GM19395 (cell line): ENCODE results near the gene SMIM24.

Experiments used
- ATAC-seq: cut with Tn5 transposase; IDR thresholded peaks from one replicate; pipeline ENCODE4 v1.9.1; 2021; ENCODE audit warnings: mild to moderate bottlenecking, moderate library complexity; ENCODE audit not compliant: unreplicated experiment

SMIM24 gene

DNA sequence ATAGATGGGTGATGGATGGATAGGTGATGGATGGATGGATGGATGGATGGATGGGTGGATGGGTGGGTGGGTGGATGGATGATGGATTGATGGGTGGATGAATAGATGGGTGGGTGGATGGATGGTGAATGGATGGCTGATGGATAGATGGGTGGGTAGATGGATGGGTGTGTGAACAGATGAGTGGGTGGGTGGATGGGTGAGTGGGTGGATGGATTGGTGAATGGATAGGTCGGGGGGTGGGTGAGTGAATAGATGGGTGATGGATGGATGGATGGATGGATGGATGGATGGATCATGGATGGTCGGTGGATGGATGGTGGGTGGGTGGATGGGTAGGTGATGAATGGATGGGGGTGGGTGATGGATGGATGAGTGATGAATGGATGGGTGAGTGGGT is 3.5 kb downstream of the SMIM24 start:
- no peak for ATAC-seq

DNA sequence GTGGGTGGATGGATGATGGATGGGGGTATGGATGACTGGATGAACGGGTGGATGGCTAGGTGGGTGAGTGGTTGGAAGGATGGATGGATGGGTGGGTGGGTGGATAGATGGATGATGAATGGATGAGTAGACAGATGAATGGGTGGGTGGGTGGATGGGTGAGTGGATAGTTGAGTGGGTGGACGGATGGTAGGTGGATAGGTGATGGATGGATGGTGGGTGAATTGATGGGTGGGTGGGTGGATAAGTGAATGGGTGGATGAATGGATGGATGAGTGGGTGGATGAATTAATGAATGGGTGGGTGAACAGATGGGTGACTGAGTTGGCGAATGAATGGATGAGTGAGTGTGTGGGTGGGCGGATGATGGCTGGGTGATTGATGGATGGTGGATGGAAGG is 4.9 kb downstream of the SMIM24 start:
- no peak for ATAC-seq

DNA sequence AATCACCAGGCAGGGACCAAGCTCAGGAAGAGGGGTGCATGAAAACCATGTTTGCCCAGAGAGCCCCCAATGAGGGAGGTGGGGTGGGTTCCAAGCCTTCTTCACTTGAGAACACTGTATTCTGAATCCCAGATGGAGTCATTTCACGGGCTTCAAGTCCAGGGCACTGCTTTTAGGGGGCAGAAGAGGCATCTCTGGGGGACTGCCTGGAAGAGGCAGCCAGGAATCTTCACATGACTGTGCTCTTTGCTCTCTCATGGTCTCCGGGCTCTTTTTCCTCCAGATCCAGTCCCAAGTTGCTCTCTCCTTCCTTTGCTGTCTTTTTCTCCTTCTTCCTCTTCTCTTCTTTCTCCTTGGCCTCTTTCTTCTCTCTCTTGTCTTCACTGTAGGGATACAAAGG is 5.7 kb downstream of the SMIM24 start:
- no peak for ATAC-seq

DNA sequence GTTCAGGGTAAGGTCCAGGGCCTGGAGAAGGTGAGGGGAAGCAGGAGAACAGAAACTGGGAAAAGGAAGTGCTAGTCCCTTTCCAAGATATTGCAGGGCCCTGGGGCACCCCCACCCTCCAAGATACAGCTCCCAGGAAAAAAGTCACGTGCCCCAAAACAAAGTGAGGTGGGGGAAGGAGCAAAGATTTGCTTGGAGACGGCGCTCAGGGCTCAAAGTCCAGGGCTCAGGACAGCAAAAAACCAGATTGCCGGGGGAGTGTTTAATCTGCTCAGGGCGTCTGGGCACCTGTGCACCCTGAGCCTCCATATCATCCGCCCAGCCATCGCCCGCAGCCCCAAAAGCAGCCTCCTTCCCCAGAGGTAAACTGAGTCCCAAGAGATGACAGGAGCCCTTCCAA is 6.3 kb downstream of the SMIM24 start:
- ATAC-seq: no peak

DNA sequence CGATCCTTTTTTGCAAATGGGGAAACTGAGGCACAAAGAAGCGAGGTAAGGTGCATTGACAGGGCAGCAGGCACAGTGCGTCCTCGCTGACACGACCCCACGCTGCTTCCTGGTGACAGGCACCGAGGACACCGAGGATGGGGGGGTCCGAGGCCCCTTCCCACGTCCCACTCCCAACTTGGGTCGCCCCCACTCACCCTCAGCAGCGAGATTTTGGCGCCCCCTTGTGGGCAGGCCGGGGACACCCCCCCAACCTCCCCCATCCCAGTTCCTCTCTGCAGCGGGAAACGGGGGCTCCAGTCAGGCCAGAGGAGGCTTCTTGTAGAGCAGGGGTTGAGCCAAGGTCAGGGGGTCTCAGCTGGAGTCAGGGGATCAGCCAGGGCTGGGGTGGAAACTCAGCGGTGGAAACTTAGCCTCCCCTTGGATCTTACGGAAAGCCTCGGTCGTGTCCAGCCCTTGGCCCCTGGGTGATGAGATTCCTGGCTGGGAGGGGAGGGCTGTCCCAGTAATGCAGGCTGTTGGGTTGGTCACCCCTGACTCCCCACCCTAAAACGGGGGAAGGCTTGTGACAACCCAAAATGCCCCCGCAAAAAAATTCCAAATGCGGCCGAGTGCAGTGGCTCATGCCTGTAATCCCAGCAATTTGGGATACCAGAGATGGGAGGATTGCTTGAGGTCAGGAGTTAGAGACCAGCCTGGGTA is 8.2 kb downstream of the SMIM24 start:
- no peak for ATAC-seq

DNA sequence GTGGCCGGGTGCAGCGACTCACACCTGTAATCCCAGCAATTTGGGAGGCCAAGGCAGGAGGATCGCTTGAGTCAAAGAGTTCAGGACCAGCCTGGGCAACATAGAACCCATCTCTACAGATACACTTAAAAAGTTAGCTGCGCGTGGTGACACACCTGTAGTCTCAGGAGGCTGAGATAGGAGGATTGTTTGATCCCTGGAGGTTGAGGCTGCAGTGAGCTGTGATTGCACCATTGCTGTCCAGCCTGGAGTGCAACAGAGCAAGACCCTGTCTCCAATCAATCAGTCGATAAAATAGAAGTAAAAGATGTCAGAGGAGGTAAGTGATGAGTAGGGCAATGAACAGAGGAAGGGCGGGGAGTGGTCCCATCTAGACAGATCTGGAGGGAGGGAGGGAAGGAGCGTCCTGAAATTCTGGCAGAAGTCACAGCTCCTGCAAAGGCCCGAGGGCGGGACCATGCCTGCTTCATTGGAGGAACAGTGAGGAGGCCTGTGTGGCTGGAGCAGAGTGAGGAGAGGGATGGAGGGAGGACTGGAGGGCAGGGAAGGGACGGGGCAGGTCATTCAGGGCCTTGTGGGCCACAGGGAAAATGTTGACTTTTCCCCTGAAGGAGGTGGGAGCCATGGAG is 9.7 kb downstream of the SMIM24 start:
- no peak for ATAC-seq

DNA sequence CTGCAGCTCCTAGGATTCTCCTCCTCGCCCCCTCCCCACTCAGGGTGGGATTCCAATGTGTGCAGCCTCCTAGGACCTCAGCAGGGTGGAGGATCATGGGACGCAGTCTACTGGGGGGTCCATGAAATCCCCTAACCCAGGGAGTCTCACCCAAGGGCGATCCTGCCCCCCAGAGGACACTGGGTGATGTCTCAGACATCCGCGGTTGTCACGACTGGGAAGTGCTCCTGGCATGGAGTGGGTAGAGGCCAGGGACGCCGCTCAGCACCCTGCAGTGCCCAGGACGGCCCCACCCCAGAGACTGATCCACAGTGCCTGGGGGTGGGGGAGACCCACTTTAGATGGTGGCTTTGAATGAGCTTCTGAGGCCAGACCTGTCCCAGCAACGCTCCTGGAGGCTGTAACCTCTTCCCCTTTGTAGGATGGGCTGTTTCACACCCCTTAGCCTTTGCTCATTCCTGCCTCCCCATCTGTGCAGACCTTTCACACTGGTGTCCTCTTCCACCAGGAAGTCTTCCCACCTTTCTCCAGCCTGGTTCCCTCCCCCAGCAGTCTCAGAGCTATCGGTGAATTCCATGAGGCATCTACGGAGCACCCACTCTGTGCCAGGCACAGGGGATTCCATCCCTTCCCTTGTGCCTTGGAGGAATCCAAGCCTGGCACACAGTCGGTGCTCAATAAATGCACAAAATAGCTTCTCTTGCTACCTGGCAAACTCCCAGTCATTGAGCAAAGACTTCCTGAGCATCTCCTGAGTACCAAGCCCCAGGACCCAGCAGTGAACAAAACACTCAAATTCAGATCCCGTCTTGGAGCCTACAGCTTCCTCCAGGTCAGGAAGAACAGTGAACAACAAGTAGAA is 10.5 kb downstream of the SMIM24 start:
- ATAC-seq: no peak

DNA sequence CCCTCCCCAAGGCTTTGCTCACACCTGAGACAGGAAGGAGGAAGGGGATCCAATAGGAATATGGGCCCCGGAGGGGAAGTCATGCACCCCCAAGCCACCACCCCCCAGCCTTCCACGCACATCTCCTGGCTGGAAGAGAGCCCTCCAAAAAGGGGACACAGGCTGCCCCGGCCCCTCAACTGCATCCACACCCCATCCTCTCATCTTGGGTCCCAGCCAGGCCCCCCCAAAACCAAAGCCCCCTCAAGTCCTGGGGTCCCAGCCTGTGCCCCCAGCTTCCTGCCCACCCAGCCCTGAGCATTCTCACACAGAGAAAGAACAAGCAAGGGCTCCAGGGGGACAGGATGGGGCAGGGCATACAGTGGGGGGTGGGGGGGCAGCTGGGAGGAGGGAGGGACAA is 12.1 kb downstream of the SMIM24 start:
- ATAC-seq: no peak

DNA sequence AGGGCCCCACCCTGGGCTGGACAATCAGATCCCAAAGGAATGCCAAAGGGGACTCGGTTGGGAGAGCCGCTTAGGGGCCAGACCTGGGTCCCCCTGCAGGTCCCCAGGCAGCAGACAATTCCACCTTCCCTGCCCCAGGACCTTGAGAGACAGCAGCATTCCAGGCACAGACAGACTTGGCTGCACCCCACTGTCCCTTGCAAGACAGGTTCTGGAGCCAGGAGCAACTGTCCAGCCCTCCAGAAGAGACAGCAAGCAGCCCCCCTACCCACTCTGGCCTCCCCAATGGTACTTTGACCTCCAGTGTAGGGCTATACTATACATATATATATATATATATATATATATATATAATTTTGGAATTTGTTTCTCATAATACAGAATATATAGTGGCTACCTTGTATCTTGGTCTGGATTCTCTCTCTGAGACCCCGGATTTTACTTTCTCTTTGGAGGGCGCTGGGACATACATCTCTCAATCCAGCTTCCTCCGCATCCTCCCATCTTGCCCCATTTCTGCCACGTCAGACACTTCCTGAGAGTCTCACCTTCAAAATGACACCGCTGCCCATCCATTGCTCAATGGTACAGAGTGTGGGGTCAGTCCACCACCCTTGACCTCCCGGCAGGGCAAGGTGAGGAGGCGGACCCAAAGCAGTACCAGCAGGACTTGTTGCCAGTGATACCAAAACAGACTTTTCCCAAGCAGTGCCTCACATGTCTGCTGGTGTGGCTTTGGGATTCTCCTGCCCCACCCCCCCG is 12.7 kb downstream of the SMIM24 start:
- ATAC-seq: no peak

DNA sequence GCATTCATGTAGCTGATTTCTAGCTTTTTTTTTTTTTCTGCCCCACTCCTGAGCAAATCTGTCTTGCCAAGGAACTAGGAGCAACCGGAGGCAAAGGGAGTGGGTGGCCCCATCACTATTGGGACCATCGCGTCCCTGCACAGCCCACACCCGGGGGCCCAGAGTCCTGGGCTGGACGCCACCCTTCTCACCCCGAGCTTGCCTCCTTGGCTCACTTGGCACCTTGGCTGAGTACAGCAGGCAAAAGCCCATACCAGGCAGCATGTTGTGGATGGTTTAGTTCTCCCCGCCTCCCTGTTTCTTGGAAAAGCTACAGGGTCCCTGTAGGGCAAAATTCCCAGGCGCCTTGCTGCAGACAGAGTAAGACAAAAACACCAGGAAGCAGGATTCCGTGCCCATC is 13.7 kb downstream of the SMIM24 start:
- no peak for ATAC-seq

DNA sequence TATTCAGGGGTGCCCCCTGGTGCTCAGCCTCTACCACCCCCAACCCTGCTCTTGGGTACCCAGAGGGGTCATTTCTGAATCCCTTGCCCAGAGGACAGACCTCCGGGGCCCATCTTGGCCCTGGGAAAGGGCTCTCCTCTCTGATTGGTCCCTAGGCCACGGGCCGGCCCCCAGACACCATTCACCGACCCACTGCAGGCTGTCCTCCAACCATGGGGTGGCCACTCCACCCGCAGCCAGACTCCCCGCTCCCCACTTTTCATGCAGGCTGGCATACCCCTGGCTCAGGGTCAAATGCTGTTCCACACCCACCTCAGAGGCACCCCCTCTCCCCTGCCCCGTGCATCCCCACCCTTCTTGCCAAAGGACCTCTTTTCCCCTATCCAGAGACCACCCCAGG is 14.8 kb downstream of the SMIM24 start:
- no peak for ATAC-seq

DNA sequence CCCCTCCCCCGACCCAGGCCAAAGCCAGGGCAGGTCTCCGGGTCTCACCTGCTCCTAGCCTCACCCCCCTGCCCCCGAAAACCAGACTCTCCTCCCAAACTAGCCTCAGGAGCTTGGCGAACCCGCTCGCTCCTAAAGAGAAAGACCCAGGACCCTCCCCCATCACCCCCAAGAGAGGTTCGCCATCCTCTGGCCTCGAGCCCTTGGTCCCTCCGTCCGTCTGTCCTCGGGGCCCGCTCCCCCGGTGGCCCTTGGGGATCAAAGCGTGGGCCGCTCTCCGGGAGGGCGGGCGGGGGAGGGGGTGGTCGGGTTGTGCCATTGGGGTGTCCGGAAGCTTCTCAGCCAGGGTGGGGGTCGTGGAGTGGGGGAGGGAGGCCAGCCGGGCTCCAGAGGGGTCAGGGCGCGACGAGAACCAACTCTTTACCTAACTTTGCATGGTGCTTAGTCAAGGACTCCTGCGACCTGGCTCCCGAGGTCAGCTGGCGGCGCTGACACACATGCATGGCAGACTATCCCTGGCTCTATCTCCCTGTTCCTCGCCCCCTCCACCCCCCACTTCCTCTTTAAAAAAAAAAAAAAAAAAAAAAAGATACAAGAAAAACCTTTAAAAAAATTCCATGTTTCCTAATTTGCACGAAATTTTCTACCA is 15.6 kb downstream of the SMIM24 start:
- ATAC-seq: no peak

DNA sequence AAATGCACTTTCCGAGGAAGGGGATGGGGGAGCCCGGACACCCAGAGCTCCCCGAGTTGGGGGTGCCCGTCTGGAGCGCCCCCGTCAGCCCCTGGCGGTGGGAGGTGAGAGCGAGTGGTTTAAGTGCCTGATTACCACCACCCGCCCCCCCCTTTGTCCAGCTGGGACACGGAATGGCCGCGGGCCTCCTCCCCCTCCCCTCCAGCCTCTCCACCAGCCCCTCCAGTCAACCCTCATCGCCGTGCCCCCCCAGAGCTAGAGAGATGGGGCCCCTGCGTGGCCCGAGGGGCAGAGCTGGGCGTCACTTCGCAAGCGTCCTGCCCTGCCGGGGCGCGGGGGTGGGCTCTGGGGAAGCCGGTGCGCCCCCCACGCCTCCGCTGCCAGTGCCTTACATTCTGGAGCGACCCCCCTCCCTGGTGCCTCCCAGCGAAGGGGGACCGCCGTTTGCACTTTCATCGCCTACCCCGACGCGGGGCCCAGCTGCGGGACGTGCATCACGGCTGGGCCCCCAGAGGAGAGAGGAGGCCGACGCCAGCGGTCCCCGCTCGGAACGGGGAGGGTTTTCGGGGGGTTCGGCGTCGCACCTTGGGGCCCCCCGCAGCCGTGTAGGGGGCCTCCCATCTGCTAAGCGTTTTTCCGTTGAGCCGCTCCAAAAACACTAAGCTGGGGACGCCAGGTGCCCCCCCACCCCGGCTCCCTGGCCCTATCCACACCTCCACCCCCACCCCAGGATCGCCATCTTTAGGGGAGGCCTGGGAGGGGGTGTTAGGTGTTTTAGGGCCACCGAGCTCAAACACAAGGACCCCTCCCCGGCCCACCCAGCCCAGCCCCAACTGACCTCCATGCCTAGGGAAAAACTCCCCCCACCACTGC is 16.4 kb downstream of the SMIM24 start:
- no peak for ATAC-seq

DNA sequence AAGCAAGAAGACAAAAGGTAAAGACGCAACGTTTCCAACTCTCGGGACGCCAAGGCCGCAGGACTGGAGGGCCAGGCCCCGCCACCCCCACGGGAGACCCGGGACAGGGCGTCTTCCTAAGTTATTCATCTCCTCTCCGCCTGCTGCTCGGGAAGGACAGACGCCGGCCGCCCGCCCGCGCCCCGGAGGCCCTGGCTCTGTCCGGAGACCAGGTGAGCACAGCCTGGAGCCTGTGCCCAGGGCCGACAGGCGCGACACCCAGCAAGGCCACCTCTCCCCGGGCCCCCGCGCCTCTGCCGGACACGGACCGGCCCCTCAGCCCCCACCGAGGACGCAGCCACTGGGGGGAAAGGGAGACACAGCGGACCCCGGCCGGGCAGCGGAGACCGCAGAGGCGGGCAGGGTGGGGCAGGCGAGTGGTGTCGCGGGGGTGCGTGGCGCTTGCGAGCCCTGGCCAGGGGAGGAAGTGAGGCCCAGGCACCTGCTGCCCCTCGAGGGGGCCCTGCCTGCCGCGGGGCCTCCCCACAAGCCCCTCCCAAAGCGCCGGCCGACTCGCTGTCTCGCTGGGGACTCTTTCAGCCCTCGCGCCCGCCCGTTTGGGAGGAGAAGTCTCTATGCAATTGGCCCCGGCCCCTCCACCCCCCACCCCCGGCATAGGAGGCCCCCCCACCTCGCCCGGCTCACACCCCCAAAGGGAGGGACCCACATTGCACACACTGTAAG is 17.2 kb downstream of the SMIM24 start:
- ATAC-seq: no peak

DNA sequence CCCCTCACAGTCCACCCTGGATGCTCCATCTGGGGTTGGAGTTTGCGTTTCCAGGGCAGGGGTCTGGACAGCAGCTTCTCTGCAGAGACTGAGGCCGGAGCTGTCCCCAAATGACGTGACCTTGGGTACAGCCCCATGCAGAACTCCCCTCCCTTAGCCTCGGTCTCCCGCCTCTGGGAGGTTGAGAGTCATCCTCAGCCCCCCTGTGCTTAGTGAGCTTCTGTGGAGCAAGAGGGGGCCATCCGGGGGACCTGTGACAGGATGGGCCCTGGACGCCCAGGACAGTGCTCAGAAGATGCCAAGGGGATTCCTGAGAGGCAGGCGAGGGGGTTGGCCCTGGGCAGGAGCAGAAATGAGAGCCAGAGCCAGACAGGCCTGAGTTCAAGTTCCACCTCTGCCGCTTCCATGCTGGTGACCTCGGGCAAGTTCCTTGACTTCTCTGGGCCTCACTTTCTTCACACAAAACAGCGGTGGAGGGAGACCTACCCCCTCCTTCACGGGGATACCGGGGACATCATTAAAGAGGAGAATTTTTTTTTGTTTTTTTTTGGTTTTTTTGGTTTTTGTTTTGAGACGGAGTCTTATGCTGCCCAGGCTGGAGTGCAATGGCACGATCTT is 20.3 kb downstream of the SMIM24 start:
- ATAC-seq: no peak

DNA sequence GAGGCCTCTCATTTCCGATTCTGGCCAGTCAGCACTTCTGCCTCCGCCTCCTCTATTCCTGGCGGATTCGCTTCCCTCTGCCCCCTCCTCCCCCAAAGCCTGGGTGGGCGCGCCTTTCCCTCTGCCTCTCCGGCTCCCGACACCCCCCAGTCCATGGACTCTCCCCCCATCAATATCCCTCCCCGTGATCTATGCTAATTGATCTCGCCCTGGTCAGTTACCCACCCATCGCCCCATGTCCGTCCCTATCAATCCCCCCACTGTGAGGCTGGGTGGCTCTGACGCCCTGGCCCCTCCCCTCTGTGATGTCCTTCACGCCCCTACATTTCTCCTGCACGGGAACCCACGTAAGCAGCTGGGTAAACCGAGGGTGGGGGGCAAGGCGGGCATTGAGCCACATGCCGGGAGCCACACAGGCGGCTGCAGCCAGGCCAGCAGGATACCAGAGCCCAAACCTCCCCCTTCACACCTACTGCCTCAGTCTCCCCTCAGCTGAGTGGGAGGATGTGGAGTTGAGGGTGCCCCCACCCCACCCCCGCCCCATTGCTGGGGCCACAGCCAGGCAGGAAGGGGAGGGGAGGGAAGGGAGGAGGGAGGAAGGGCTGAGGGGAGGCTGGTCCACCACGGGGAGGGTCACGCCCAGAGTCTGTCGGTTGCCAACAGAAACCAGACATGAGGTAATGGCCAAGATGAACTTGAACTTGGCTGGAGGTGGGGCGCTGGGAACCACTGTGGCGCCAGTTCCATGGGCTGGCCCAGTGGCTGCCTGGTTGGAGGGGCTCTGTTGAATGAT is 21.0 kb downstream of the SMIM24 start:
- ATAC-seq: no peak

DNA sequence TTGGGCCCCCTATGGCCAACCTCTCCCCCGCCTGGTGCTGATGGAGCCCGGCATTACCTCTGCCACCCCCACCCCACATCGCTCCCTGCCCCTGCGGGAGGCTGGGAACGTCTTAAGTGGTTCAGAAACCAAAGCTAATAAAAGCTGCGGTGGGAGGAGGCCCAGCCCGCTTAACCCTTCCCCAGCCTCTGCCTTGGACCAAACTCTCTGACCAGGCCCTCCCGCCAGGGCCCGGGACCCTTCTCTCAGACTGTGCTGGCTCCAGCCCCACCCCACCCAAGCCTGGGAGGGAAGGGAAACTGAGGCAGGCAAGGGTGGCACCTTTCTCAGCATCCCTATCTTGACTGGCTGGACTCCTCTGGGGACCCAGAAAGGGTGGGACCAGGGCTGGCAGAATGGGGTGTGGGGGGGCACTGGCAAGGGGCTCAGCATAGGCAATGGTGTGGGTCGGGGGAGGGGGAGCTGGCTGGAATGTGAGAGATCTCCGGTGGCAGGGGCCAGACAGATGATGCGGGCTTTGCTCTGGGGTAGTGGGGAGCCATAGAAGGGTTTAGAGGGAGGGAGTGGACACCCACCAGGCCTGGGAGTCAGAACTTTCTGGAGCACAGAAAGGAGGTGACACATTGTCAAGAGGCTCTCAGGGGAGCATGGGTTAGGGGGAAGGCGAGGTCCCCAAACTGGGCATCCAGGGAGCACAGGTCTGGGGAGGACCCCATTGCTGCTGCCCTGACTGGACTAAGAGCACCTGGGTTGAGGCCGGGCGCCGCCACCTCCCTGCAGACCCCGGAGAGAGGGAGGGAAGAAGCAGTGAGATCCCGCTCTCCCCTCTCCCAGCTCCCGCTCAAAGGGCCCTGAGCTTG is 21.9 kb downstream of the SMIM24 start:
- no peak for ATAC-seq
